Ovary (tissue), 9 donors: ENCODE results near the gene FYCO1. TPM values are rescaled to one million over a fixed set of nuclear protein-coding genes. Genes with fewer than 3 reads are reported as not detected.

Experiments used
- DNase-seq, 5 donors: peaks; one replicate each; pipeline ENCODE4 v3.0.0-alpha.2; 2019 to 2020
- H3K27ac ChIP-seq, 2 donors: fragments of 200-600 bp; one replicate each; pipeline versions ENCODE4 v1.5.1 to v1.8.0; 2019 to 2022
- H3K27me3 ChIP-seq: fragments of 200-600 bp; one replicate; pipeline ENCODE4 v1.8.0; 2022
- H3K36me3 ChIP-seq: fragments of 200-600 bp; sonication (generic); one replicate; pipeline ENCODE4 v1.5.1; 2019
- H3K4me1 ChIP-seq: one replicate; pipeline ENCODE4 v1.8.1; 2013; ENCODE audit warnings: mild to moderate bottlenecking, moderate library complexity; ENCODE audit not compliant: insufficient read depth
- H3K4me3 ChIP-seq: fragments of 200-600 bp; sonication (generic); one replicate; pipeline ENCODE4 v1.5.1; 2017
- H3K9me3 ChIP-seq, 2 donors: fragments of 200-600 bp in 1 of 2; sonication (generic) in 1 of 2; one replicate each; pipeline versions ENCODE4 v1.5.1 to v1.8.1; 2013 to 2019; ENCODE audit warnings: mild to moderate bottlenecking in 1 of 2, moderate library complexity in 1 of 2
- CTCF ChIP-seq, 3 donors: fragments of 450-650 bp in 2 of 3; fragments of 200-600 bp in 1 of 3; IDR thresholded peaks; one replicate each; pipeline versions ENCODE4 v1.5.1 to v1.8.0; 2016 to 2022; ENCODE audit warnings: antibody characterized with exemption in 3 of 3, mild to moderate bottlenecking in 1 of 3
- EP300 ChIP-seq: sonication (generic); formaldehyde crosslinking; IDR thresholded peaks from one replicate; pipeline ENCODE4 v1.6.1; 2017; ENCODE audit warnings: antibody characterized with exemption
- POLR2A ChIP-seq: fragments of 450-650 bp; IDR thresholded peaks from one replicate; pipeline ENCODE4 v1.6.1; 2017; ENCODE audit warnings: antibody characterized with exemption, mild to moderate bottlenecking, moderate library complexity
- WGBS, 3 donors: extraction: QIAGEN DNeasy Blood & Tissue Kit in 1 of 3; methylation state at CpG; one replicate each; pipeline versions ENCODE4 v1.1.5 to v1.1.7; 2013 to 2017; 5-methylcytosine and 5-hydroxymethylcytosine counted together
- intact Hi-C, 4 donors: fragments of 100-400 bp; cut with DNase I; formaldehyde crosslinking; loops; one replicate each; pipeline versions ENCODE4 v1.11.0 to v1.15.1; 2022 to 2023
- polyA plus RNA-seq, 2 donors: library from polyadenylated mRNA; stranded (reverse); fragments of 200-250 nt in 1 of 2; fragments of 350-450 nt in 1 of 2; fragmentation: Illumina TruSeq in 1 of 2; extraction: RNeasy Lipid Tissue Mini Kit (QIAGEN cat#74804) in 1 of 2; gene quantifications; one replicate each; pipeline ENCODE4 v1.2.3, GENCODE V29; 2013 to 2014
- total RNA-seq, 7 donors: library from RNA; depleted of rRNA in 2 of 7; stranded (reverse); fragments of >200 nt in 2 of 7; fragmentation: NEBNext Ultra II Directional in 3 of 7; extraction: Animal tissue kit (Norgen Biotek cat#: 25700) in 3 of 7; gene quantifications; one replicate each; pipeline versions ENCODE4 v1.1.0 to v1.2.4, GENCODE V29; 2016 to 2023
- donor health status: DM: no; HTN: no; CAD: no; lungs with moderate emphysema.
- donor health status: DM: no; HTN: no; CAD: no.
- donor health status: Bipolar disorder and iron deficiency.
- donor health status: DM: yes; HTN: yes; CAD: no.
- donor health status: DM: no; HTN: no; CAD: no.
- donor health status: DM: yes; HTN: yes; CAD: no.

Gene FYCO1
- total and polyA plus RNA-seq, 9 donors: 30.2 to 81.0 (median 52.8) TPM

- no peaks in the 10 kb centered on the region for H3K36me3 ChIP-seq
- H3K4me1 ChIP-seq: no peaks in the 10 kb centered on the region
- DNase-seq: no peak
- no peak overlapping the region for H3K27ac ChIP-seq
- H3K27me3 ChIP-seq: no peaks in the 10 kb centered on the region
- intact Hi-C loops: no loop called here
- no peaks in the 10 kb centered on the region for H3K9me3 ChIP-seq
- no peak for TF ChIP-seq CTCF (IDR thresholded peaks at IDR 0.05)
- no peak for TF ChIP-seq POLR2A
- no peak for TF ChIP-seq EP300
- WGBS, 3 donors: 90 to 92% (median 90%) methylated on average over 8 of the region's 8 CpGs
- H3K4me3 ChIP-seq: no peak overlapping the region
These were observed 31.5 kb downstream of the FYCO1 start for GRCh38 chr3:45964139-45964538.

GRCh38 chr3:45962033-45962432 lies 33.6 kb downstream of the FYCO1 start:
- no peak overlapping the region for H3K27ac ChIP-seq
- no peaks in the 10 kb centered on the region for H3K4me1 ChIP-seq
- WGBS, 3 donors: 77 to 85% (median 84%) methylated on average over 5 of the region's 5 CpGs
- H3K4me3 ChIP-seq: no peak overlapping the region
- no peak for DNase-seq
- no peaks in the 10 kb centered on the region for H3K27me3 ChIP-seq
- H3K9me3 ChIP-seq: no peaks in the 10 kb centered on the region
- TF ChIP-seq EP300 (no peak), CTCF (IDR thresholded peaks at IDR 0.05) (no peak), POLR2A (no peak)
- no peaks in the 10 kb centered on the region for H3K36me3 ChIP-seq
- intact Hi-C loops: no loop called here

GRCh38 chr3:45960289-45960688 lies 35.3 kb downstream of the FYCO1 start:
- intact Hi-C loops: no loop called here
- DNase-seq: no peak
- Histone ChIP-seq H3K27me3 (no peaks in the 10 kb centered on the region), H3K4me3 (no peak overlapping the region), H3K9me3 (no peaks in the 10 kb centered on the region), H3K4me1 (no peaks in the 10 kb centered on the region), H3K36me3 (no peaks in the 10 kb centered on the region), H3K27ac (no peak overlapping the region)
- WGBS, 3 donors: 73 to 84% (median 82%) methylated on average over 2 of the region's 2 CpGs
- no peak for TF ChIP-seq EP300
- no peak for TF ChIP-seq CTCF (IDR thresholded peaks at IDR 0.05)
- TF ChIP-seq POLR2A: no peak

- H3K4me3 ChIP-seq: no peak overlapping the region
These were observed 36.4 kb downstream of the FYCO1 start for GRCh38 chr3:45959201-45959600.

More at GRCh38 chr3:45959201-45959600, 36.4 kb downstream of the FYCO1 start:
- 92 to 95% (median 95%) methylated on average over 7 of the region's 7 CpGs for WGBS, 3 donors
- no peak for DNase-seq
- H3K27me3 ChIP-seq: no peaks in the 10 kb centered on the region
- H3K4me1 ChIP-seq: no peaks in the 10 kb centered on the region
- no peak overlapping the region for H3K27ac ChIP-seq
- no peaks in the 10 kb centered on the region for H3K9me3 ChIP-seq
- H3K36me3 ChIP-seq: no peaks in the 10 kb centered on the region
- TF ChIP-seq POLR2A (no peak), CTCF (IDR thresholded peaks at IDR 0.05) (no peak), EP300 (no peak)
- intact Hi-C loops: loop anchor here in 1 of 4 donors (5.0 kb wide), 1 partner anchor 118 kb away; no protein-coding TSS in a partner anchor
